Stomach (tissue), 9 donors: ENCODE results near the gene UBR7. TPM values are rescaled to one million over a fixed set of nuclear protein-coding genes. Genes with fewer than 3 reads are reported as not detected.

Experiments
- DNase-seq, 2 donors: peaks; one replicate each; pipeline versions ENCODE4 v3.0.0 to v3.0.0-alpha.2; 2013 to 2019
- H3K27ac ChIP-seq, 5 donors: fragments of 200-600 bp in 4 of 5; sonication (generic) in 4 of 5; one replicate each; pipeline ENCODE4 v1.5.1; 2013 to 2019; ENCODE audit warnings: mild to moderate bottlenecking in 1 of 5, moderate library complexity in 1 of 5
- H3K27me3 ChIP-seq, 3 donors: fragments of 200-600 bp; sonication (generic); one replicate each; pipeline ENCODE4 v1.5.1; 2017 to 2019; ENCODE audit warnings: mixed run types in 1 of 3
- H3K36me3 ChIP-seq, 4 donors: fragments of 200-600 bp; sonication (generic); 1 replicate in 3 of 4; 2 replicates in 1 of 4; pipeline ENCODE4 v1.5.1; 2016 to 2019
- H3K4me1 ChIP-seq, 4 donors: fragments of 200-600 bp; sonication (generic); one replicate each; pipeline ENCODE4 v1.5.1; 2016 to 2019
- H3K4me3 ChIP-seq, 4 donors: fragments of 200-600 bp; sonication (generic) in 3 of 4; one replicate each; pipeline ENCODE4 v1.5.1; 2016 to 2019; ENCODE audit warnings: mild to moderate bottlenecking in 1 of 4
- H3K9me3 ChIP-seq, 4 donors: fragments of 200-600 bp; sonication (generic); one replicate each; pipeline ENCODE4 v1.5.1; 2016 to 2019
- EP300 ChIP-seq: sonication (generic); formaldehyde crosslinking; IDR thresholded peaks from one replicate; pipeline ENCODE4 v1.6.1; 2017; ENCODE audit warnings: antibody characterized with exemption
- POLR2A ChIP-seq, 4 donors: fragments of 450-650 bp; IDR thresholded peaks; one replicate each; pipeline ENCODE4 v1.6.1; 2016; ENCODE audit warnings: antibody characterized with exemption in 4 of 4, control low read depth in 2 of 4, mild to moderate bottlenecking in 1 of 4, moderate library complexity in 1 of 4
- POLR2AphosphoS5 ChIP-seq, 3 donors: sonication (generic); formaldehyde crosslinking; IDR thresholded peaks; one replicate each; pipeline ENCODE4 v1.6.1; 2016; ENCODE audit warnings: antibody characterized with exemption in 3 of 3
- WGBS, 5 donors: extraction: QIAGEN DNeasy Blood & Tissue Kit in 3 of 5; methylation state at CpG; one replicate each; pipeline versions ENCODE4 v1.1.5 to v1.1.7; 2013 to 2018; 5-methylcytosine and 5-hydroxymethylcytosine counted together
- intact Hi-C: fragments of 100-400 bp; cut with DNase I; formaldehyde crosslinking; loops from one replicate; pipeline ENCODE4 v1.15.1; 2023; ENCODE audit warnings: low total_unique reads
- polyA plus RNA-seq, 3 donors: library from polyadenylated mRNA; stranded (reverse); fragments of 200-250 nt; gene quantifications; one replicate each; pipeline ENCODE4 v1.2.3, GENCODE V29; 2013
- total RNA-seq, 5 donors: library from RNA; depleted of rRNA; stranded (reverse); fragments of >200 nt; gene quantifications; one replicate each; pipeline versions ENCODE4 v1.1.0 to v1.2.3, GENCODE V29; 2014 to 2016
- TF ChIP-seq, protein P1 (sequence below), 7 experiments: fragments of 450-650 bp in 4 of 7; fragments of 200-600 bp in 3 of 7; sonication (generic) in 3 of 7; IDR thresholded peaks; one replicate each; pipeline ENCODE4 v1.5.1; 2016 to 2019; ENCODE audit warnings: antibody characterized with exemption in 7 of 7, control low read depth in 2 of 7, mild to moderate bottlenecking in 1 of 7
- donor health status: healthy with polysubstance abuse.
- donor health status: Bipolar disorder and iron deficiency.
- donor health status: healthy.

Gene UBR7
- total and polyA plus RNA-seq, 8 donors: 8.8 to 124 (median 16.0) TPM

DNA sequence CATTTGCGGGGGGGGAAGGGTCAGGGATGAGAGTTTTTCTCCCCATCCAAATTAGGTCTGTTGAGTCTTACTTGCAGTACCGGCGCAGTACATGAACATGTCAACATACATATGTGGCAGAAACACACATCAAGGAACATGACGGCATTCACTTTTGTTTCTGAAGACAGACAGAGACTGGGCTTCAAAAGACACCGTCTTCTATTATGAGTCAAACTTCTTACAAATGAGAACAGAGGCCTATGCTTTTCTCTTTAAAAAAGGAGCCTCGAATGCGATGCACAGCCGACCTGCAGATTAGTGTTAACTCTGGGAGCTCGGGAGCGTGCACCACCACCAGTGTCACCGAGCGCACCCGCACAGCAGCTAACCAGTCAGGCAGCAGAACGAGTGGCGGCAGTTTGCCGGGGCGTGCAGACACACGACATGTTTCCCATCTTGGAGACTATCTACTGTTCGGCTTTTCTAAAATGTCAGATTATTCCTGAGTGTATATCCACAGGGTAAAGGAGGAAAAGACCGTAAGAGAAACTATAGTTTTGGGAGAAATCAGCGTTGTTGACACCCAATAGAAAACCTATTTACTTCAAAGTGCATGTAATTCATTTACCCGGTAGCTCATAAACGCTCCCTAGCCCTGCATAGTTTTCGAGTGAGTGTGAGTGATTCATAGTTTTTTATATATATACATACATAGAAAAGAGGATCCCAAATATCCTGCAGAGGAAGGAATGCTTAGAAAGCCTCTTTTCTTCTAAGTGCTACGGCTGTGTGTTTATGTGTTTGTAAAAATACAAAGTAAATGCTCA is 33.0 kb downstream of the UBR7 start:
- H3K9me3 ChIP-seq: no peaks in the 10 kb centered on the region
- no peak overlapping the region for H3K4me3 ChIP-seq
- H3K4me1 ChIP-seq: no peaks in the 10 kb centered on the region
- no peak for DNase-seq
- peaks cover 31 to 57% (median 55%) of the 10 kb centered on the region in 4 donors for H3K36me3 ChIP-seq
- intact Hi-C loops: no loop called here
- H3K27ac ChIP-seq: no peak overlapping the region
- no peaks in the 10 kb centered on the region for H3K27me3 ChIP-seq
- TF ChIP-seq POLR2A (IDR thresholded peaks at IDR 0.05) (no peak), EP300 (no peak), POLR2AphosphoS5 (IDR thresholded peaks at IDR 0.05) (no peak)
- TF ChIP-seq, protein P1, sequence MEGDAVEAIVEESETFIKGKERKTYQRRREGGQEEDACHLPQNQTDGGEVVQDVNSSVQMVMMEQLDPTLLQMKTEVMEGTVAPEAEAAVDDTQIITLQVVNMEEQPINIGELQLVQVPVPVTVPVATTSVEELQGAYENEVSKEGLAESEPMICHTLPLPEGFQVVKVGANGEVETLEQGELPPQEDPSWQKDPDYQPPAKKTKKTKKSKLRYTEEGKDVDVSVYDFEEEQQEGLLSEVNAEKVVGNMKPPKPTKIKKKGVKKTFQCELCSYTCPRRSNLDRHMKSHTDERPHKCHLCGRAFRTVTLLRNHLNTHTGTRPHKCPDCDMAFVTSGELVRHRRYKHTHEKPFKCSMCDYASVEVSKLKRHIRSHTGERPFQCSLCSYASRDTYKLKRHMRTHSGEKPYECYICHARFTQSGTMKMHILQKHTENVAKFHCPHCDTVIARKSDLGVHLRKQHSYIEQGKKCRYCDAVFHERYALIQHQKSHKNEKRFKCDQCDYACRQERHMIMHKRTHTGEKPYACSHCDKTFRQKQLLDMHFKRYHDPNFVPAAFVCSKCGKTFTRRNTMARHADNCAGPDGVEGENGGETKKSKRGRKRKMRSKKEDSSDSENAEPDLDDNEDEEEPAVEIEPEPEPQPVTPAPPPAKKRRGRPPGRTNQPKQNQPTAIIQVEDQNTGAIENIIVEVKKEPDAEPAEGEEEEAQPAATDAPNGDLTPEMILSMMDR (IDR thresholded peaks at IDR 0.05): no peak
- WGBS, 5 donors: 89 to 97% (median 94%) methylated on average over 25 of the region's 25 CpGs

DNA sequence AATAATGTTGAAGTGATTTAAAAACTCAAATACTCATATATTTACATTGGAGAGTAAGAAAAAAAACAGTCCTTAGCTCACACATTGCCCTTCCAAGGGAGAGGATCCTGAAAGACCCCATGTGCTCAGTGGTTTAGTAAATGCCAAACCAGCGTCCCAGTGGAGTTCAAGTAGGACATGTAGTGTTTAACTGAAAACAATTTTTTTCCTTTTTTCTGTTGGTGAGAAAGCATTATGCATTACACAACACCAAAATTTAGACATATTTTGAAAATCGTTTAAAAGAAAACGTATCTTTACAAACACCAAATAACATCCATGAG is 33.6 kb downstream of the UBR7 start:
- intact Hi-C loops: no loop called here
- TF ChIP-seq POLR2A (IDR thresholded peaks at IDR 0.05) (no peak), POLR2AphosphoS5 (IDR thresholded peaks at IDR 0.05) (no peak), EP300 (no peak)
- TF ChIP-seq, protein P1 (IDR thresholded peaks at IDR 0.05): no peak
- DNase-seq: no peak
- no peaks in the 10 kb centered on the region for H3K27me3 ChIP-seq
- no peak overlapping the region for H3K4me3 ChIP-seq
- 87 to 92% (median 89%) methylated on average over 3 of the region's 3 CpGs for WGBS, 5 donors
- no peaks in the 10 kb centered on the region for H3K9me3 ChIP-seq
- H3K36me3 ChIP-seq: peaks cover 37 to 63% (median 61%) of the 10 kb centered on the region in 4 donors
- no peaks in the 10 kb centered on the region for H3K4me1 ChIP-seq
- H3K27ac ChIP-seq: no peak overlapping the region

DNA sequence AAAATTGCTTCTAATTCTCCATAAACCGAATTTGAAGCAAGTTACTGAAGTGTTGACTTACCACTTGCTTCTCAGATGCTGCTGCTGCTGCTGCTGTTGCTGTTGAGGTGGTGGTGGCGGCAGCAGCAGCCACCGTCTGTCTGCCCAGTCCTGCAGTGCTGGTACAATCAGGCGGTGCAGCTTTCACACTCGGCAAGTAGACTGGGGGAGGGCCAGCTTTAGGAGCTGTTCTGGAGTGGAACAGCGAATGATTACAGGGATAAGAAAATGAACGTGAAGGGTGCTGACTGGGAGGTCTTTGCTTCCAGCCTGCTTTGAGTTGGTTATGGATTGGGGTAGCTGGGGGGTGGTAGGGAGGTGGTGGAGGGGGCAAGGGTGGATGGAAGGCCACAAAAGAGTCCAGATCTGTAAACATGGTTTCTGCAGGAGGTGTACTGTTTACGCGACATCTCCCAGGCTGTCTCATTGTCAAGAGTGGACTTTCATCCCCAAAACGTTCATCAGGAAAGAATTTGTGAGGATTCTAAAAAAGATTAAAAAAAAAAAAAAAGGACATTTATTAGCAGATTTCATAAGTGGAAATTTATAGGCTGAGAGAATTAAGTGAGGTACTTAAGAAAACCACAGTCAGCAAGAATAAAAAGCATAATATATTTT is 38.8 kb downstream of the UBR7 start:
- Histone ChIP-seq H3K27ac (no peak overlapping the region), H3K27me3 (no peaks in the 10 kb centered on the region), H3K9me3 (no peaks in the 10 kb centered on the region), H3K4me1 (no peaks in the 10 kb centered on the region), H3K36me3 (peaks cover 50 to 100% (median 97%) of the 10 kb centered on the region in 4 donors), H3K4me3 (no peak overlapping the region)
- TF ChIP-seq, protein P1 (IDR thresholded peaks at IDR 0.05): no peak
- TF ChIP-seq POLR2AphosphoS5 (IDR thresholded peaks at IDR 0.05) (no peak), POLR2A (IDR thresholded peaks at IDR 0.05) (no peak), EP300 (no peak)
- 78 to 91% (median 85%) methylated on average over 7 to 10 of the region's 10 CpGs for WGBS, 5 donors
- intact Hi-C loops: no loop called here
- no peak for DNase-seq

DNA sequence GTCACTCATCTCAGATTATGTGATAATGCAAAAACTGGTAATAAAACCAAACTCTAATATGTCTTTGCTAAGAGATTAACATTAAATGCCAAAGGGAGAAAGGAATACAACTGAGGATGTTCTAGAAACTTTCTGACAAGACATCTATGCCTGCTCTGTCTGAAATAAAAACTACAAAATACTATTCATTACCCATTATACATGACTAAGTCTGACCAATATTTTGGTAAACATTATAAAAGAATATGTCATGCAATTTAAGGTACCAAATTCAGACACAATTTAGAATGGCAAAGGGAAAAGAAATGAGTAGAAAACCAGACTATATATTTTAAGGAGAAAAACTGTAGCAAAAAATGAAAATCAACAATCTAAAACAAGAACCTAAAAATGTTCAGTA is 39.5 kb downstream of the UBR7 start:
- TF ChIP-seq, protein P1 (IDR thresholded peaks at IDR 0.05): no peak
- TF ChIP-seq EP300: no peak
- TF ChIP-seq POLR2AphosphoS5 (IDR thresholded peaks at IDR 0.05): no peak
- no peak for TF ChIP-seq POLR2A (IDR thresholded peaks at IDR 0.05)
- Histone ChIP-seq H3K27me3 (no peaks in the 10 kb centered on the region), H3K36me3 (peaks cover 45 to 100% (median 97%) of the 10 kb centered on the region in 4 donors), H3K9me3 (no peaks in the 10 kb centered on the region), H3K27ac (no peak overlapping the region), H3K4me1 (no peaks in the 10 kb centered on the region), H3K4me3 (no peak overlapping the region)
- no peak for DNase-seq
- intact Hi-C loops: no loop called here
